ENCODE measurements around the gene TCERG1L.

Gene TCERG1L

GRCh38 chr10:131132681-131133080, 178.8 kb downstream of the TCERG1L start:
- no peaks in the 10 kb centered on the region for H3K27me3 ChIP-seq (ENCODE audit: control insufficient read depth, insufficient read depth, low read length)
- no peak overlapping the region for H3K4me3 ChIP-seq (ENCODE audit: low read depth, low read length)
- H3K9ac ChIP-seq, result no peak overlapping the region
- no peaks in the 10 kb centered on the region for H3K79me2 ChIP-seq
- peaks cover 1% of the 10 kb centered on the region for H3K4me1 ChIP-seq
- H3K9me3 ChIP-seq (ENCODE audit: control insufficient read depth, low read length), result no peaks in the 10 kb centered on the region
- H3K36me3 ChIP-seq (ENCODE audit: control insufficient read depth, insufficient read depth, low read length), result no peaks in the 10 kb centered on the region
- H3K27ac ChIP-seq, result no peak overlapping the region
- TF ChIP-seq, protein P1, sequence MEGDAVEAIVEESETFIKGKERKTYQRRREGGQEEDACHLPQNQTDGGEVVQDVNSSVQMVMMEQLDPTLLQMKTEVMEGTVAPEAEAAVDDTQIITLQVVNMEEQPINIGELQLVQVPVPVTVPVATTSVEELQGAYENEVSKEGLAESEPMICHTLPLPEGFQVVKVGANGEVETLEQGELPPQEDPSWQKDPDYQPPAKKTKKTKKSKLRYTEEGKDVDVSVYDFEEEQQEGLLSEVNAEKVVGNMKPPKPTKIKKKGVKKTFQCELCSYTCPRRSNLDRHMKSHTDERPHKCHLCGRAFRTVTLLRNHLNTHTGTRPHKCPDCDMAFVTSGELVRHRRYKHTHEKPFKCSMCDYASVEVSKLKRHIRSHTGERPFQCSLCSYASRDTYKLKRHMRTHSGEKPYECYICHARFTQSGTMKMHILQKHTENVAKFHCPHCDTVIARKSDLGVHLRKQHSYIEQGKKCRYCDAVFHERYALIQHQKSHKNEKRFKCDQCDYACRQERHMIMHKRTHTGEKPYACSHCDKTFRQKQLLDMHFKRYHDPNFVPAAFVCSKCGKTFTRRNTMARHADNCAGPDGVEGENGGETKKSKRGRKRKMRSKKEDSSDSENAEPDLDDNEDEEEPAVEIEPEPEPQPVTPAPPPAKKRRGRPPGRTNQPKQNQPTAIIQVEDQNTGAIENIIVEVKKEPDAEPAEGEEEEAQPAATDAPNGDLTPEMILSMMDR (IDR thresholded peaks at IDR 0.05), result no peak
- H2AFZ ChIP-seq, result no peak overlapping the region
- H3K4me2 ChIP-seq (ENCODE audit: low read length), result no peak overlapping the region

GRCh38 chr10:131131726-131132591, 179.6 kb downstream of the TCERG1L start:
- H3K4me3 ChIP-seq (ENCODE audit: low read depth, low read length), result no peak overlapping the region
- no peaks in the 10 kb centered on the region for H3K36me3 ChIP-seq (ENCODE audit: control insufficient read depth, insufficient read depth, low read length)
- no peaks in the 10 kb centered on the region for H3K79me2 ChIP-seq
- TF ChIP-seq, protein P1 (IDR thresholded peaks at IDR 0.05), result no peak
- H3K4me2 ChIP-seq (ENCODE audit: low read length), result no peak overlapping the region
- no peak overlapping the region for H2AFZ ChIP-seq
- no peaks in the 10 kb centered on the region for H3K27me3 ChIP-seq (ENCODE audit: control insufficient read depth, insufficient read depth, low read length)
- no peaks in the 10 kb centered on the region for H3K9me3 ChIP-seq (ENCODE audit: control insufficient read depth, low read length)
- H3K4me1 ChIP-seq, result peaks cover 9% of the 10 kb centered on the region
- no peak overlapping the region for H3K27ac ChIP-seq
- no peak overlapping the region for H3K9ac ChIP-seq

DNA sequence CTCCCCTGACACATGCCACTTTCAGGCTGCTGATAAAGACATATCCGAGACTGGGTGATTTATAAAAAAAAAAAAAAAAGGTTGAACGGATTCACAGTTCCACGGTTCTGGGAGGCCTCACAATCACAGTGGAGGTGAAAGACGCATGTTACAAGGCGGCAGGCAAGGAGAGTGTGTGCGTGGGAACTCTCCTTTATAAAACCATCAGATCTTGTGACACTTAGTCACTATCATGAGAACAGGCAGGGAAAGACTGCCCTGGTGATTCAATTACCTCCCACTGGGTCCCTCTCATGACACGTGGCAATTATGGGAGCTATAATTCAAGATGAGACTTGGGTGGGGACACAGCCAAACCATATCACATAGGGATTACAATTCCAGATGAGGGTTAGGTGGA, 181.5 kb downstream of the TCERG1L start:
- Histone ChIP-seq H3K27ac (no peak overlapping the region), H3K4me2 (ENCODE audit: low read length) (no peak overlapping the region)

GRCh38 chr10:131129544-131129943, 182.0 kb downstream of the TCERG1L start:
- peaks cover 22% of the 10 kb centered on the region for H3K4me1 ChIP-seq
- H3K79me2 ChIP-seq, result no peaks in the 10 kb centered on the region
- H3K4me2 ChIP-seq (ENCODE audit: low read length), result no peak overlapping the region
- H2AFZ ChIP-seq, result peak overlapping the region; percentile 11
- no peaks in the 10 kb centered on the region for H3K36me3 ChIP-seq (ENCODE audit: control insufficient read depth, insufficient read depth, low read length)
- H3K9me3 ChIP-seq (ENCODE audit: control insufficient read depth, low read length), result no peaks in the 10 kb centered on the region
- no peak overlapping the region for H3K9ac ChIP-seq
- TF ChIP-seq, protein P1 (IDR thresholded peaks at IDR 0.05), result no peak
- H3K27me3 ChIP-seq (ENCODE audit: control insufficient read depth, insufficient read depth, low read length), result no peaks in the 10 kb centered on the region
- H3K4me3 ChIP-seq (ENCODE audit: low read depth, low read length), result no peak overlapping the region
- no peak overlapping the region for H3K27ac ChIP-seq

More for the DNA sequence above, 181.5 kb downstream of the TCERG1L start:
- Histone ChIP-seq H3K9ac (no peak overlapping the region), H2AFZ (no peak overlapping the region), H3K9me3 (ENCODE audit: control insufficient read depth, low read length) (no peaks in the 10 kb centered on the region), H3K79me2 (no peaks in the 10 kb centered on the region), H3K27me3 (ENCODE audit: control insufficient read depth, insufficient read depth, low read length) (no peaks in the 10 kb centered on the region), H3K4me3 (ENCODE audit: low read depth, low read length) (no peak overlapping the region), H3K36me3 (ENCODE audit: control insufficient read depth, insufficient read depth, low read length) (no peaks in the 10 kb centered on the region), H3K4me1 (peaks cover 22% of the 10 kb centered on the region)
- TF ChIP-seq, protein P1 (IDR thresholded peaks at IDR 0.05), result no peak

DNA sequence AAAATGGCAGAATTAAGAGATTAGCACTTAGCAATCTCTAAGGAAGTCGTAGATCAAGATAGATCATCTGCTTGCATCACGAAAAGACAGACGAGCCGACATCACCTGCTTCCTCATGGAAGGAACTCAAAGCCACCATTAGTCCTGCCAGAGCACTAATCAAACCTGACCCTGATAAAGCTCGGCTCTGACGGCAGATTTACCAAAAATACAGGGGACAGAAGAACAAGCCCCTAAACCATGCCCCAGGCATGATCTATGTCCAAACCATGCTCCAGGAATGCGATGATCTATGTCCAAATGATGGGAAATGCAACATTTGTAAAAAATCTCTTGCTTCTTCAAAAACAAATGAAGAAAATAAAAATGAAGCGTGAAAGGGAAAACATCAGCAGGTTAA, 182.8 kb downstream of the TCERG1L start:
- no peak overlapping the region for H3K4me3 ChIP-seq (ENCODE audit: low read depth, low read length)
- H3K27ac ChIP-seq, result no peak overlapping the region
- peaks cover 22% of the 10 kb centered on the region for H3K4me1 ChIP-seq
- TF ChIP-seq, protein P1 (IDR thresholded peaks at IDR 0.05), result no peak
- no peak overlapping the region for H3K9ac ChIP-seq
- H3K4me2 ChIP-seq (ENCODE audit: low read length), result no peak overlapping the region
- no peaks in the 10 kb centered on the region for H3K9me3 ChIP-seq (ENCODE audit: control insufficient read depth, low read length)
- no peaks in the 10 kb centered on the region for H3K27me3 ChIP-seq (ENCODE audit: control insufficient read depth, insufficient read depth, low read length)
- H3K79me2 ChIP-seq, result no peaks in the 10 kb centered on the region
- H3K36me3 ChIP-seq (ENCODE audit: control insufficient read depth, insufficient read depth, low read length), result no peaks in the 10 kb centered on the region
- H2AFZ ChIP-seq, result no peak overlapping the region
